DMS153 (cell line): ENCODE data around the gene FKBP10.
"Not testable (repeated sequence)": the region's sequence is repeated elsewhere in the genome, so short reads cannot be mapped to it uniquely, and the experiment has no call there.

Source experiments
- DNase-seq: peaks from one replicate; lab custom pipeline; 2025; lab: John Stamatoyannopoulos, UW

Gene FKBP10

GRCh38 chr17:41810659-41811548 is 1.9 kb upstream of the FKBP10 start:
- no peak for DNase-seq

GRCh38 chr17:41811549-41812380 is 1.0 kb upstream of the FKBP10 start, which contains the start of gene P3H4:
Gene P3H4, minus strand, starts transcription at chr17:41811949. Its CDS starts 34 bp downstream, at chr17:41811915.
- peak; percentile 24 for DNase-seq

- no peak for DNase-seq
Observed at GRCh38 chr17:41813152-41813680, 412 bp downstream of the FKBP10 start.

- DNase-seq = no peak
Observed at GRCh38 chr17:41813699-41814124, 908 bp downstream of the FKBP10 start.

GRCh38 chr17:41814195-41814594 is 1.4 kb downstream of the FKBP10 start:
- DNase-seq = no peak

GRCh38 chr17:41816637-41817320 is 4.0 kb downstream of the FKBP10 start:
- DNase-seq = no peak

- no peak for DNase-seq
Observed at GRCh38 chr17:41818024-41818423, 5.2 kb downstream of the FKBP10 start.

GRCh38 chr17:41821776-41822175 is 9.0 kb downstream of the FKBP10 start:
- DNase-seq = no peak

- DNase-seq = no peak
Observed at GRCh38 chr17:41822216-41823140, 9.7 kb downstream of the FKBP10 start.

- DNase-seq = no peak
Observed at GRCh38 chr17:41823141-41823524, 10.3 kb downstream of the FKBP10 start.

GRCh38 chr17:41823580-41823979 is 10.8 kb downstream of the FKBP10 start:
- no peak for DNase-seq

GRCh38 chr17:41824086-41824485 is 11.3 kb downstream of the FKBP10 start:
- no peak for DNase-seq

- DNase-seq = no peak
Observed at GRCh38 chr17:41825175-41825845, 12.5 kb downstream of the FKBP10 start.

GRCh38 chr17:41829961-41830360 is 17.2 kb downstream of the FKBP10 start:
- not testable (repeated sequence) for DNase-seq

- no peak for DNase-seq
Observed at GRCh38 chr17:41835214-41835799, 22.5 kb downstream of the FKBP10 start.

- no peak for DNase-seq
Observed at GRCh38 chr17:41835800-41836549, 23.2 kb downstream of the FKBP10 start, which contains the start of gene NT5C3B. Gene NT5C3B, minus strand, starts transcription at chr17:41836232. Its CDS starts 39 bp downstream, at chr17:41836193.

- DNase-seq = no peak
Observed at GRCh38 chr17:41836550-41837196, 23.9 kb downstream of the FKBP10 start.

- DNase-seq = no peak
Observed at GRCh38 chr17:41837761-41838538, 25.1 kb downstream of the FKBP10 start, which contains the start of gene KLHL10. Gene KLHL10, plus strand, starts transcription at chr17:41837825. Its CDS starts 108 bp downstream, at chr17:41837933.
